Prostate gland (tissue), 2 donors: ENCODE measurements around the gene NEK1.

Experiments
- CTCF ChIP-seq, 4 experiments: fragments of 200-600 bp in 2 of 4; fragments of 450-650 bp in 2 of 4; sonication (generic) in 2 of 4; IDR thresholded peaks; 1 replicate in 3 of 4; 2 replicates in 1 of 4; pipeline ENCODE4 v1.5.1; 2016 to 2019; ENCODE audit warnings: antibody characterized with exemption in 4 of 4, mild to moderate bottlenecking in 2 of 4, moderate library complexity in 2 of 4
- POLR2AphosphoS5 ChIP-seq: sonication (generic); formaldehyde crosslinking; IDR thresholded peaks from one replicate; pipeline ENCODE4 v1.6.1; 2017; ENCODE audit warnings: antibody characterized with exemption

GRCh38 chr4:169632896-169633295 is 20.5 kb upstream of the NEK1 start:
- no peak for TF ChIP-seq CTCF (IDR thresholded peaks at IDR 0.05)
- no peak for TF ChIP-seq POLR2AphosphoS5
